HepG2 (cell line): Measurements from ENCODE around the gene MED12. TPM values are rescaled to one million over a fixed set of nuclear protein-coding genes. Genes with fewer than 3 reads are reported as not detected.
A peak's percentile ranks its signal among the peaks of the same experiment; 100 is the strongest.

Experiments
- ATAC-seq: fragments of 200-7000 bp; cut with Tn5 transposase; 3 replicates; pipeline ENCODE4 v1.9.1; 2020; ENCODE audit warnings: mild to moderate bottlenecking, moderate library complexity
- BruUV-seq: library from RNA; stranded (reverse); fragments of 400-500 nt; replicated peaks from 2 replicates; lab custom pipeline; 2021; lab: Mats Ljungman, UMichigan
- CTCF ChIA-PET: fragments of 300-600 bp; formaldehyde crosslinking; extraction: SDS; loops from one replicate; lab custom pipeline; 2021; ENCODE audit warnings: low total read pairs, inconsistent platforms, low intra/inter-chr PET ratio; lab: Yijun Ruan, JAX
- POLR2A ChIA-PET: fragments of 350-600 bp; sonication (Branson Sonifier 250); formaldehyde crosslinking; loops from one replicate; lab custom pipeline; 2020; ENCODE audit warnings: antibody characterized with exemption, inconsistent platforms; lab: Yijun Ruan, JAX
- DNase-seq: peaks from one replicate; pipeline ENCODE4 v3.0.0-alpha.2; 2015; ENCODE audit warnings: low spot score
- FAIRE-seq: peaks from 3 replicates; lab custom pipeline; 2011; peaks lifted over from hg19 to GRCh38; lab: Jason Lieb, UNC
- H2AFZ ChIP-seq: one replicate; pipeline ENCODE4 v1.6.1; 2011; ENCODE audit warnings: low read length, inconsistent platforms
- H3K27ac ChIP-seq: fragments of 300-600 bp; 3 replicates; pipeline ENCODE4 v1.8.0; 2011; ENCODE audit warnings: mixed run types, mild to moderate bottlenecking, mixed read lengths, low read length, inconsistent platforms; ENCODE audit not compliant: insufficient read depth; ENCODE audit errors: extremely low read length
- H3K27me3 ChIP-seq, 2 experiments: fragments of 200-600 bp in 1 of 2; 2 replicates in 1 of 2; 3 replicates in 1 of 2; pipeline versions ENCODE4 v1.6.0 to v1.8.0; 2011; ENCODE audit warnings: low read length in 2 of 2, mild to moderate bottlenecking in 2 of 2, moderate library complexity in 2 of 2, inconsistent platforms in 1 of 2; ENCODE audit not compliant: insufficient read depth in 2 of 2, control insufficient read depth in 1 of 2
- H3K36me3 ChIP-seq, 2 experiments: fragments of 200-600 bp in 1 of 2; replicated peaks in 1 of 2; 2 replicates in 1 of 2; 3 replicates in 1 of 2; pipeline versions ENCODE4 v1.5.1 to v1.8.0; 2011; ENCODE audit warnings: low read length in 2 of 2, inconsistent platforms in 1 of 2; ENCODE audit not compliant: insufficient read depth in 2 of 2, control insufficient read depth in 1 of 2
- H3K4me1 ChIP-seq: 2 replicates; pipeline ENCODE4 v1.5.1; 2012; ENCODE audit warnings: low read length, inconsistent platforms; ENCODE audit not compliant: insufficient read depth
- H3K4me2 ChIP-seq: 2 replicates; pipeline ENCODE4 v1.6.0; 2011; ENCODE audit warnings: low read depth, low read length, inconsistent platforms
- H3K4me3 ChIP-seq, 3 experiments: fragments of 200-600 bp in 1 of 3; sonication (generic), shearing (Covaris generic) in 1 of 3; replicated peaks in 1 of 3; 2 replicates each; pipeline ENCODE4 v1.5.1; 2011 to 2016; ENCODE audit warnings: low read length in 3 of 3, inconsistent platforms in 2 of 3, low read depth in 2 of 3, mild to moderate bottlenecking in 2 of 3, control low read depth in 1 of 3, mixed read lengths in 1 of 3; ENCODE audit not compliant: insufficient read depth in 1 of 3
- H3K79me2 ChIP-seq: one replicate; pipeline ENCODE4 v1.6.1; 2011; ENCODE audit warnings: low read length, inconsistent platforms; ENCODE audit not compliant: insufficient read depth
- H3K9ac ChIP-seq: 2 replicates; pipeline ENCODE4 v1.6.0; 2011; ENCODE audit warnings: mild to moderate bottlenecking, low read depth, low read length, inconsistent platforms; ENCODE audit not compliant: insufficient read depth
- H3K9me3 ChIP-seq: 2 replicates; pipeline ENCODE4 v1.5.1; 2012; ENCODE audit warnings: mild to moderate bottlenecking, low read length
- H4K20me1 ChIP-seq: 2 replicates; pipeline ENCODE4 v1.6.0; 2011; ENCODE audit warnings: inconsistent platforms, mild to moderate bottlenecking, low read length, moderate library complexity; ENCODE audit not compliant: insufficient read depth
- ATM ChIP-seq: fragments of 450-650 bp; IDR thresholded peaks from 2 replicates; pipeline ENCODE4 v1.7.1; 2017; ENCODE audit warnings: mild to moderate bottlenecking, borderline replicate concordance
- DNMT3B ChIP-seq: conservative IDR thresholded peaks from 2 replicates; pipeline ENCODE4 v1.6.1; 2016; ENCODE audit warnings: missing biosample characterization, control low read depth
- HHEX ChIP-seq: IDR thresholded peaks from 2 replicates; pipeline ENCODE4 v1.6.1; 2016; ENCODE audit warnings: control low read depth
- JDP2 ChIP-seq: sonication (generic); formaldehyde crosslinking; IDR thresholded peaks from 2 replicates; pipeline ENCODE4 v1.8.1; 2022; ENCODE audit warnings: missing genetic modification reagents, borderline replicate concordance
- KDM2A ChIP-seq: sonication (generic); formaldehyde crosslinking; IDR thresholded peaks from 2 replicates; pipeline ENCODE4 v1.4.0; 2020; ENCODE audit warnings: low read depth, missing genetic modification reagents, borderline replicate concordance
- KLF13 ChIP-seq: sonication (generic); formaldehyde crosslinking; IDR thresholded peaks from 2 replicates; pipeline ENCODE4 v1.4.0; 2020; ENCODE audit warnings: mild to moderate bottlenecking, missing genetic modification reagents
- PRMT3 ChIP-seq: sonication (generic); formaldehyde crosslinking; IDR thresholded peaks from 2 replicates; pipeline ENCODE4 v1.8.1; 2022; ENCODE audit warnings: low read depth, mild to moderate bottlenecking, moderate library complexity, missing genetic modification reagents, borderline replicate concordance
- SIX4 ChIP-seq: sonication (generic); formaldehyde crosslinking; IDR thresholded peaks from 2 replicates; pipeline ENCODE4 v1.4.0; 2020; ENCODE audit warnings: missing genetic modification reagents
- SMAD3 ChIP-seq: sonication (generic); formaldehyde crosslinking; IDR thresholded peaks from 2 replicates; pipeline ENCODE4 v1.4.0; 2020; ENCODE audit warnings: missing genetic modification reagents
- TEAD3 ChIP-seq: optimal IDR thresholded peaks from 2 replicates; pipeline ENCODE3; 2016; ENCODE audit warnings: borderline replicate concordance
- YY1 ChIP-seq: IDR thresholded peaks from 2 replicates; pipeline ENCODE4 v1.6.1; 2011; ENCODE audit warnings: low read length, low read depth, moderate library complexity, mild to moderate bottlenecking; ENCODE audit not compliant: insufficient read depth, insufficient replicate concordance
- ZBTB1 ChIP-seq: sonication (generic); formaldehyde crosslinking; IDR thresholded peaks from 2 replicates; pipeline ENCODE4 v1.4.0; 2020; ENCODE audit warnings: missing genetic modification reagents, borderline replicate concordance
- ZBTB38 ChIP-seq: sonication (generic); formaldehyde crosslinking; IDR thresholded peaks from 2 replicates; pipeline ENCODE4 v1.5.1; 2020; ENCODE audit warnings: mild to moderate bottlenecking, missing genetic modification reagents
- ZFX ChIP-seq: sonication (generic); formaldehyde crosslinking; IDR thresholded peaks from 2 replicates; pipeline ENCODE4 v1.4.0; 2020; ENCODE audit warnings: mild to moderate bottlenecking, low read depth, missing genetic modification reagents, moderate library complexity
- ZNF138 ChIP-seq: sonication (generic); formaldehyde crosslinking; IDR thresholded peaks from 2 replicates; pipeline ENCODE4 v1.5.0; 2020; ENCODE audit warnings: mild to moderate bottlenecking, low read depth, missing genetic modification reagents
- ZNF564 ChIP-seq: sonication (generic); formaldehyde crosslinking; IDR thresholded peaks from 2 replicates; pipeline ENCODE4 v1.8.1; 2023; ENCODE audit warnings: mild to moderate bottlenecking, missing genetic modification reagents
- ZNF577 ChIP-seq: sonication (generic); formaldehyde crosslinking; IDR thresholded peaks from 2 replicates; pipeline ENCODE4 v1.4.0; 2020; ENCODE audit warnings: mild to moderate bottlenecking, low read depth, missing genetic modification reagents, borderline replicate concordance
- ZSCAN12 ChIP-seq: sonication (generic); formaldehyde crosslinking; IDR thresholded peaks from 2 replicates; pipeline ENCODE4 v1.9.0; 2021; ENCODE audit warnings: mild to moderate bottlenecking, missing genetic modification reagents
- ZZZ3 ChIP-seq: sonication (generic); formaldehyde crosslinking; IDR thresholded peaks from 2 replicates; pipeline ENCODE4 v1.4.0; 2020; ENCODE audit warnings: missing genetic modification reagents, mild to moderate bottlenecking, borderline replicate concordance
- WGBS: methylation state at CpG from one replicate; pipeline ENCODE4 v1.1.6; 2017; ENCODE audit warnings: low lambda C conversion rate; 5-methylcytosine and 5-hydroxymethylcytosine counted together
- in situ Hi-C: cut with HindIII; loops from 2 replicates; pipeline ENCODE4 v1.10.0; 2017; ENCODE audit warnings: low pct_unique_long_range_greater_than_20kb; ENCODE audit not compliant: extremely low pct_ligation_motif_present
- intact Hi-C: fragments of 100-400 bp; cut with micrococcal nuclease; formaldehyde crosslinking; loops from one replicate; pipeline ENCODE4 v1.10.0; 2022; ENCODE audit not compliant: unreplicated experiment
- polyA plus RNA-seq, 8 experiments: library from polyadenylated mRNA; depleted of rRNA in 3 of 8; stranded (reverse) in 7 of 8; unstranded in 1 of 8; fragments of >200 nt; fragmentation: Illumina TruSeq in 4 of 8; extraction: Trizol in 4 of 8; gene quantifications; 2 replicates each; pipeline versions ENCODE4 v1.2.1 to v1.2.3, GENCODE V29; 2011 to 2016; ENCODE audit warnings: low read depth in 4 of 8, missing spikeins in 1 of 8, mixed read lengths in 1 of 8; ENCODE audit not compliant: insufficient read depth in 1 of 8
- total RNA-seq, 5 experiments: library from RNA; depleted of rRNA; stranded (reverse); fragments of >200 nt; fragmentation: Illumina TruSeq; extraction: Trizol; gene quantifications; 2 replicates each; pipeline ENCODE4 v1.2.3, GENCODE V29; 2016; ENCODE audit warnings: low read depth in 1 of 5
- TF ChIP-seq, protein P1 (sequence below): sonication (generic); formaldehyde crosslinking; IDR thresholded peaks from 2 replicates; pipeline ENCODE4 v1.4.0; 2020; ENCODE audit warnings: missing genetic modification reagents, mild to moderate bottlenecking, borderline replicate concordance
- TF ChIP-seq, protein P2 (sequence below): sonication (generic); formaldehyde crosslinking; IDR thresholded peaks from 2 replicates; pipeline ENCODE4 v1.5.0; 2020; ENCODE audit warnings: missing genetic modification reagents, mild to moderate bottlenecking, borderline replicate concordance
- TF ChIP-seq, protein P3 (sequence below): sonication (generic); formaldehyde crosslinking; IDR thresholded peaks from 2 replicates; pipeline ENCODE4 v1.5.0; 2020; ENCODE audit warnings: missing genetic modification reagents

Gene MED12
- total and polyA plus RNA-seq, 2 of the 13 experiments (the other 11 are each of a cell fraction or from before 2014, with no cell fraction given) = 9.4 to 15.0 TPM

DNA sequence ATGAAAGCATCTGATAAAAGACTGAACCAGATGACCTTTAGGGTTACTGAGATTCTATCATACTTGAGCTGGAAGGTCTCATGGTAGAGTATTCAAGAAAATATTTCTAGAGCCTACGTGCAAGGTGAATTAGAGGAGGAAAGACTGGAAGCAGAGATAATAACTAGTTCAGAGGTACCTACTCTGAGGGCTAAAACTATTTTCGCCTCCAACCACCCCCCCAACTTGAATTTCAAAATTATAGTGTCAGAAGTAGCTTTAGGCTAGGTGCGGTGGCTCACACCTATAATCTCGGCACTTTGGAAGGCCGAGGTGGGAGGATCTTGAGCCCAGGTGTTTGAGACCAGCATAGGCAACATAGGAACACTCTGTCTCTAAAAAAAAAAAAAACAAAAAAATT, 57.1 kb downstream of the MED12 start (continued):
- TF ChIP-seq KDM2A (CRISPR knock-in tag) (no peak), PRMT3 (CRISPR knock-in tag) (no peak), DNMT3B (CRISPR knock-in tag) (no peak), ZZZ3 (CRISPR knock-in tag) (no peak)
- TF ChIP-seq, protein P1, sequence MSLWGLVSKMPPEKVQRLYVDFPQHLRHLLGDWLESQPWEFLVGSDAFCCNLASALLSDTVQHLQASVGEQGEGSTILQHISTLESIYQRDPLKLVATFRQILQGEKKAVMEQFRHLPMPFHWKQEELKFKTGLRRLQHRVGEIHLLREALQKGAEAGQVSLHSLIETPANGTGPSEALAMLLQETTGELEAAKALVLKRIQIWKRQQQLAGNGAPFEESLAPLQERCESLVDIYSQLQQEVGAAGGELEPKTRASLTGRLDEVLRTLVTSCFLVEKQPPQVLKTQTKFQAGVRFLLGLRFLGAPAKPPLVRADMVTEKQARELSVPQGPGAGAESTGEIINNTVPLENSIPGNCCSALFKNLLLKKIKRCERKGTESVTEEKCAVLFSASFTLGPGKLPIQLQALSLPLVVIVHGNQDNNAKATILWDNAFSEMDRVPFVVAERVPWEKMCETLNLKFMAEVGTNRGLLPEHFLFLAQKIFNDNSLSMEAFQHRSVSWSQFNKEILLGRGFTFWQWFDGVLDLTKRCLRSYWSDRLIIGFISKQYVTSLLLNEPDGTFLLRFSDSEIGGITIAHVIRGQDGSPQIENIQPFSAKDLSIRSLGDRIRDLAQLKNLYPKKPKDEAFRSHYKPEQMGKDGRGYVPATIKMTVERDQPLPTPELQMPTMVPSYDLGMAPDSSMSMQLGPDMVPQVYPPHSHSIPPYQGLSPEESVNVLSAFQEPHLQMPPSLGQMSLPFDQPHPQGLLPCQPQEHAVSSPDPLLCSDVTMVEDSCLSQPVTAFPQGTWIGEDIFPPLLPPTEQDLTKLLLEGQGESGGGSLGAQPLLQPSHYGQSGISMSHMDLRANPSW = no peak
- TF ChIP-seq, protein P2, sequence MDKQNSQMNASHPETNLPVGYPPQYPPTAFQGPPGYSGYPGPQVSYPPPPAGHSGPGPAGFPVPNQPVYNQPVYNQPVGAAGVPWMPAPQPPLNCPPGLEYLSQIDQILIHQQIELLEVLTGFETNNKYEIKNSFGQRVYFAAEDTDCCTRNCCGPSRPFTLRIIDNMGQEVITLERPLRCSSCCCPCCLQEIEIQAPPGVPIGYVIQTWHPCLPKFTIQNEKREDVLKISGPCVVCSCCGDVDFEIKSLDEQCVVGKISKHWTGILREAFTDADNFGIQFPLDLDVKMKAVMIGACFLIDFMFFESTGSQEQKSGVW (CRISPR knock-in tag) = no peak

DNA sequence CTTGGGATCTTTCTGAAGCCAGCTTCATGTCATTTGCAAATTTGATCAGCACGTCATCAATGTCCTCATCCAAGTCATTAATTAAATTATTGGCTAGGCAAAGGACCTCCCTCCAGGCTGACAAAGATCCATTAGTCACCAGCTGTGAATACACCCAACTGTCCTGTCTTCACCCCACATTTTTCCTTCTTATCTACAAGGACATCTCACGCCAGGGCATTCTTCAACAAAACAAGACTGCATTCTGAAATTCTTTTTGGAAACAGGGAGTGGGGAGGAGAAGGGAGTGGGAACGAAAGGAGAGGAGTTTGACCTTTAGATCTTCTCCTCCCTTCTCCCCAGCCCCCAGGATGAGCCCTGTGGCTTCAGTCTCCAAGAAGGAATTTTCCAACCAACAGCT, 58.9 kb downstream of the MED12 start:
- no peaks in the 10 kb centered on the region for H3K27me3 ChIP-seq
- FAIRE-seq (no peak), ATAC-seq (no peak), DNase-seq (peak; percentile 14)
- ChIA-PET POLR2A (interaction anchor here (1.1 kb wide), 1 partner anchor 188 kb away, joined by 3 read pairs; the partner anchor contains the start of gene TAF1), CTCF (no interaction called here)
- H3K4me2 ChIP-seq = no peak overlapping the region
- H3K4me1 ChIP-seq = peaks cover 54% of the 10 kb centered on the region
- H3K36me3 ChIP-seq = no peaks in the 10 kb centered on the region
- intact Hi-C loops = no loop called here
- H2AFZ ChIP-seq = no peak overlapping the region
- in situ Hi-C loops = loop anchor here (10.0 kb wide), 1 partner anchor 183 kb away; no protein-coding TSS in a partner anchor
- no peak overlapping the region for H3K9ac ChIP-seq
- TF ChIP-seq JDP2 (CRISPR knock-in tag) = no peak
- TF ChIP-seq YY1 = no peak
- no peak for TF ChIP-seq TEAD3 (CRISPR knock-in tag)
- TF ChIP-seq HHEX (CRISPR knock-in tag) = no peak
- no peak for TF ChIP-seq ATM
- TF ChIP-seq ZFX (CRISPR knock-in tag) = no peak
- TF ChIP-seq, protein P3, sequence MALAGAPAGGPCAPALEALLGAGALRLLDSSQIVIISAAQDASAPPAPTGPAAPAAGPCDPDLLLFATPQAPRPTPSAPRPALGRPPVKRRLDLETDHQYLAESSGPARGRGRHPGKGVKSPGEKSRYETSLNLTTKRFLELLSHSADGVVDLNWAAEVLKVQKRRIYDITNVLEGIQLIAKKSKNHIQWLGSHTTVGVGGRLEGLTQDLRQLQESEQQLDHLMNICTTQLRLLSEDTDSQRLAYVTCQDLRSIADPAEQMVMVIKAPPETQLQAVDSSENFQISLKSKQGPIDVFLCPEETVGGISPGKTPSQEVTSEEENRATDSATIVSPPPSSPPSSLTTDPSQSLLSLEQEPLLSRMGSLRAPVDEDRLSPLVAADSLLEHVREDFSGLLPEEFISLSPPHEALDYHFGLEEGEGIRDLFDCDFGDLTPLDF (CRISPR knock-in tag) = no peak
- TF ChIP-seq ZSCAN12 = no peak
- no peak for TF ChIP-seq SIX4 (CRISPR knock-in tag)
- TF ChIP-seq ZNF577 (CRISPR knock-in tag) = no peak
- TF ChIP-seq ZBTB1 (CRISPR knock-in tag) = no peak
- no peak for TF ChIP-seq ZBTB38 (CRISPR knock-in tag)
- no peak for TF ChIP-seq KLF13 (CRISPR knock-in tag)
- TF ChIP-seq ZNF564 (CRISPR knock-in tag) = no peak
- no peak for TF ChIP-seq ZNF138 (CRISPR knock-in tag)
- TF ChIP-seq SMAD3 = no peak
- BruUV-seq = no TSS peak
- no peak overlapping the region for H3K4me3 ChIP-seq
- no peaks in the 10 kb centered on the region for H3K9me3 ChIP-seq
- no peaks in the 10 kb centered on the region for H4K20me1 ChIP-seq
- no peaks in the 10 kb centered on the region for H3K79me2 ChIP-seq
- WGBS = 28% methylated on average over 3 of the region's 3 CpGs
- H3K27ac ChIP-seq = no peak overlapping the region
